NOMO-1 treated with dmso at 0.1 percent for 144 hours (cell line): Measurements from ENCODE around the gene SLC29A4.
"Not testable (repeated sequence)": the region's sequence is repeated elsewhere in the genome, so short reads cannot be mapped to it uniquely, and the experiment has no call there.

Source experiments
- DNase-seq: peaks from one replicate; lab custom pipeline; 2025; ENCODE audit not compliant: unreplicated experiment; lab: John Stamatoyannopoulos, UW

Gene SLC29A4

GRCh38 chr7:5274441-5274840, 8.3 kb upstream of the SLC29A4 start:
- no peak for DNase-seq

- DNase-seq, result not testable (repeated sequence)
These were observed 7.7 kb upstream of the SLC29A4 start for GRCh38 chr7:5274985-5275431.

GRCh38 chr7:5275510-5275909, 7.2 kb upstream of the SLC29A4 start:
- DNase-seq, result not testable (repeated sequence)

- not testable (repeated sequence) for DNase-seq
These were observed 6.6 kb upstream of the SLC29A4 start for GRCh38 chr7:5276123-5276522.

GRCh38 chr7:5276611-5277010, 6.1 kb upstream of the SLC29A4 start:
- DNase-seq, result no peak

- DNase-seq, result no peak
These were observed 4.0 kb upstream of the SLC29A4 start for GRCh38 chr7:5278766-5279165.

GRCh38 chr7:5279734-5280133, 3.0 kb upstream of the SLC29A4 start:
- DNase-seq, result no peak

GRCh38 chr7:5281598-5282500, 894 bp upstream of the SLC29A4 start:
- not testable (repeated sequence) for DNase-seq

GRCh38 chr7:5283421-5284303, 919 bp downstream of the SLC29A4 start:
- DNase-seq, result no peak

- no peak for DNase-seq
These were observed 1.9 kb downstream of the SLC29A4 start for GRCh38 chr7:5284304-5285281.

- no peak for DNase-seq
These were observed 4.2 kb downstream of the SLC29A4 start for GRCh38 chr7:5286933-5287332.

- not testable (repeated sequence) for DNase-seq
These were observed 4.6 kb downstream of the SLC29A4 start for GRCh38 chr7:5287373-5287772.

- no peak for DNase-seq
These were observed 5.1 kb downstream of the SLC29A4 start for GRCh38 chr7:5287802-5288201.

- DNase-seq, result not testable (repeated sequence)
These were observed 5.8 kb downstream of the SLC29A4 start for GRCh38 chr7:5288560-5288959.

- no peak for DNase-seq
These were observed 6.6 kb downstream of the SLC29A4 start for GRCh38 chr7:5289355-5289754.

- DNase-seq, result no peak
These were observed 8.6 kb downstream of the SLC29A4 start for GRCh38 chr7:5291301-5291700.

- DNase-seq, result not testable (repeated sequence)
These were observed 9.1 kb downstream of the SLC29A4 start for GRCh38 chr7:5291711-5292335.

- DNase-seq, result no peak
These were observed 11.6 kb downstream of the SLC29A4 start for GRCh38 chr7:5294169-5294987.
